Measurements from ENCODE around the gene FAR1.
"Not testable (repeated sequence)": the region's sequence is repeated elsewhere in the genome, so short reads cannot be mapped to it uniquely, and the experiment has no call there.

Gene FAR1, protein sequence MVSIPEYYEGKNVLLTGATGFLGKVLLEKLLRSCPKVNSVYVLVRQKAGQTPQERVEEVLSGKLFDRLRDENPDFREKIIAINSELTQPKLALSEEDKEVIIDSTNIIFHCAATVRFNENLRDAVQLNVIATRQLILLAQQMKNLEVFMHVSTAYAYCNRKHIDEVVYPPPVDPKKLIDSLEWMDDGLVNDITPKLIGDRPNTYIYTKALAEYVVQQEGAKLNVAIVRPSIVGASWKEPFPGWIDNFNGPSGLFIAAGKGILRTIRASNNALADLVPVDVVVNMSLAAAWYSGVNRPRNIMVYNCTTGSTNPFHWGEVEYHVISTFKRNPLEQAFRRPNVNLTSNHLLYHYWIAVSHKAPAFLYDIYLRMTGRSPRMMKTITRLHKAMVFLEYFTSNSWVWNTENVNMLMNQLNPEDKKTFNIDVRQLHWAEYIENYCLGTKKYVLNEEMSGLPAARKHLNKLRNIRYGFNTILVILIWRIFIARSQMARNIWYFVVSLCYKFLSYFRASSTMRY

DNA sequence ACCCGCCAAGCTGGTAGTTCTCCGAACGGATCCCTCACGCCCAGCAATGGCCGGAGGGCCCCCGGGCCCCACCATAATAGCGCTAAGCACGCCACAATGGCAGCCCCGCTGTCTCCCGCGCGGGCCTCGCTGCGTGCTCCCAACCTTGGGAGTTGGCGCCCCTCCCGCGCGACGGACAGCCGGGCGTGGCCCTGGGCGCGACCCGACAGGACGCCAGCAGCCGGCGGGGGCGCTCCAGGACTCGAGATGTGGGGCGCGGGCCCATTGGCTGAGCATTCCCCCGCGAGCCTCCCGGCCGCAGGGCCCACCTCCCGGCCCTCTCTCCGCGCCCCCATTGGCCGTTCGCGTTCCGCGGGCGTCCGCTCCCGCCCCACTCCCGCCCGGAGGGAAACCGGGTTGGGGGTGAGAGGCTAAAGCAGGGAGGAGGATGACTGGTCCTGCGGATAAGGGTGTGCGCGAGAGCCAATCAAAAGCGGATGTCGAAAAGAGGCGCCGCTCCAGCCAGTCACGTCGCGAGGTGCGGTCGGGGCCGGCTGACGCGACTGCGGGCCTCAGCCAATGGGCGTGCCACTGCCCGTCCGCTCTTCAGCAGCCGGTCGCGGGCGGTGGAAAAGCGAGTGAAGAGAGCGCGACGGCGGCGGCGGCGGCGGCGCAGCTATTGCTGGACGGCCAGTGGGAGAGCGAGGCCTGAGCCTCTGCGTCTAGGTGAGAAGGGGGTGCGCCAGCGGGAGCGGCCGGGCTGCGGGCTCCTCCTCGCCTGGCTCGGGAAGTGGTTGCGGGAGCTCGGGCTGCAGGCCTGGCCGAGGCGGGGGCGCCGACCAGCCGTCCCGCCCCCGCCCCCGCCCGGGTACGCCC lies at the start of gene FAR1:
FAR1 (plus strand) TSS at position 567 of the 855 bp plus-strand sequence. CDS start 26,098 bp downstream, outside the sequence.
- DNase-seq (ENCODE audit: low spot score), result peak; percentile 99

DNA sequence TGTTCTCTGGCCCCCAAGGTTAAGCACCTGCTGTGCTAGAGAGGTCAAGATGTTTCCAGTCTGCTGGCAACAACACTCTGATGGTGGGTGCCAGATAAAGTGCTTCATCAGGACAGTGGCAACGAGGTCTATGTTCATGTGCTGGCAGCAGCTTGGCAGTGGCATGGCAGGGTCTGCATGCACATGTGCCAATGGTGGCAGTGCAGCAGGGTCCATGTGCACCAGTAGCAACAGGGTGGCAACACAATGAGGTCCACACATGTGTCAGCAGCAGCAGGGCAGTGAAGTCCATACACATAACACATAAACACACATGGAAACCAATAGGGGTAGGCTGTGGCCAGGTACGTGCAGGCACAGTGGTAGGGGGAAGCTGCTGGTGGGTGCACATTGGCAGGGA lies 48.4 kb upstream of the FAR1 start:
- no peak for DNase-seq (ENCODE audit: low spot score)

- not testable (repeated sequence) for DNase-seq (ENCODE audit: low spot score)
Measured at GRCh38 chr11:13626818-13627217, 41.6 kb upstream of the FAR1 start.

- DNase-seq (ENCODE audit: low spot score), result not testable (repeated sequence)
Measured at GRCh38 chr11:13628634-13629033, 39.8 kb upstream of the FAR1 start.

GRCh38 chr11:13629779-13630178 lies 38.7 kb upstream of the FAR1 start:
- no peak for DNase-seq (ENCODE audit: low spot score)

DNA sequence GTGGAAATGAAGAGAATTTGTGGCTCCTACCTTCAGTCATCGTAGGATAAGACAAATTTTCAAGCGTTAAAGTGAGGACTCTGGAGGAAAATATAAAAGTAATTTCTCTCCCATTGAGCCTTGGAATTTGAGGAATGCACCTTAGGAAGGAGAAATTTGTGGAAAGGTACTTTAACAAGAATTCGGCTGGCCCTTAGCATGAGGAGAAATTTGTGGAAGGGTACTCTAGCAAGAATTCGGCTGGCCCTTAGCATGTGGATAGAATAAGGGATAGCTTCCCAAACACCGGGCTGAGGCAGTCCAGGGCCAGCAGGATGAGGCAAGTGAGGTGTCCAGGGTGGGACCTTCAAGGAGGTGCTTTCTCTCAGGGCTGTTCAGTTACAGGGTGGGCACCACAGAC lies 33.2 kb upstream of the FAR1 start:
- DNase-seq (ENCODE audit: low spot score), result no peak

GRCh38 chr11:13635804-13636203 lies 32.7 kb upstream of the FAR1 start:
- DNase-seq (ENCODE audit: low spot score), result no peak

- DNase-seq (ENCODE audit: low spot score), result no peak
Measured at GRCh38 chr11:13637125-13638069, 31.1 kb upstream of the FAR1 start.

DNA sequence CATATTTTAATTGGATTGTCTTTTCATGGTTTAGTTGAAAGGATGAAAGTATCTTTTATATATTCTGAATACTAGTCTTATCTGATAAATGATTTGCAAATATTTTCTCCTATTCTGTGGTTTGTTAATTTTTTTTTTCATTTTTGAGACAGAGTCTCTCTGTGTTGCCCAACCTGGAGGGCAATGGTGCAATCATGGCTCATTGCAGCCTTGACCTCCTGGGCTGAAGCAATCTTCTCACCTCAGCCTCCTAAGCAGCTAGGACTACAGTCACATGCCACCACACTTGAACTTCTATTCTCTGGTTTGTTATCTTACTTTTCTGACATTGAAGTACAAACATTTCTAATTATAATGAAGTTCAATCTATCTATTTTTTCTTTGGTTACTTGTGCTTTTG lies 30.0 kb upstream of the FAR1 start:
- DNase-seq (ENCODE audit: low spot score), result no peak

DNA sequence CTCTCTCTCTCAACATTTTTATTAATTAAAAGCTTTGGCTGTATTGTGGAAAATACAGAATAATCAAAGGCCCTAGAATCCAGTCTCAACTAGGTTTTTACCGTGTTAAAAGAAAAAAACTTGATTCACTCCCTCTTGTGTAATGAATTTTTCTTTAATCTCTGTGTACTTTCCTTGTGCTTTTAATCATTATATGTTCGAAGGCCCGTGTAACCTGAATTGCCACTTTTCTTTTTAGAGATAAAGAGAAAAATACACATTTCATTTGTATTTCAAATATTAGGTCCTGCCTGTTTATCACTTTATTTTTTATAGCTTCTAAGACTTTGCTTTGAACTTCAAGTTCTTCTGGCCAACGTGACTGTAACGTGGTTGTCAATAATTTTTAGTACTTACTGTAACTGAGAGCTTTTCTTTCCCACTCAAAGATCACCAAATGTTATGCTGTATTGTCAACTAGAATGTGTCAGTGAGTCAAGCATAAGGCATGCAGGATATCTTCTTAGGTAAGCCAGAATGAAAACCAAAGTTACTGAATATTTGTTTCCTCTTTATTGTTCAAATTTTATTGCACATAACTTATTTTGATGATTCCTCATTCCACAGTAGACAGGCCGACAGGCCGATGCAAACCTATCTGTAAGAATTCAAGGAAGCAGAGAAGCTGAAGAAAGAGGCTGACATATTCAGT lies 23.3 kb upstream of the FAR1 start:
- DNase-seq (ENCODE audit: low spot score), result peak; percentile 78

GRCh38 chr11:13647391-13647790 lies 21.1 kb upstream of the FAR1 start:
- no peak for DNase-seq (ENCODE audit: low spot score)

DNA sequence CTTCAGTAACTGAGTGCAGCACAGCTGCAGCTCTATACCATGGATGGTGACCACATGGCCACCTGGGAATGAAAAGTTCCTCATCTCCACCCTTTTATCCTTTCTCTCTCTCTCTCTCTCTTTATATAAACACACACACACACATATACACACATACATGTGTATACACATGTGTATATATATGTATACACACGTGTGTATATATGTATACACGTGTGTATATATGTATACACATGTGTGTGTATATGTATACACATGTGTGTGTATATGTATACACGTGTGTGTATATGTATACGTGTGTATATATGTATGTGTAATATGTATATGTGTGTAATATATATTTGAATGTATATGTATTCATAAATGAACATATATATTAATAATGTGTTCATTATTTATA lies 18.8 kb upstream of the FAR1 start:
- no peak for DNase-seq (ENCODE audit: low spot score)

DNA sequence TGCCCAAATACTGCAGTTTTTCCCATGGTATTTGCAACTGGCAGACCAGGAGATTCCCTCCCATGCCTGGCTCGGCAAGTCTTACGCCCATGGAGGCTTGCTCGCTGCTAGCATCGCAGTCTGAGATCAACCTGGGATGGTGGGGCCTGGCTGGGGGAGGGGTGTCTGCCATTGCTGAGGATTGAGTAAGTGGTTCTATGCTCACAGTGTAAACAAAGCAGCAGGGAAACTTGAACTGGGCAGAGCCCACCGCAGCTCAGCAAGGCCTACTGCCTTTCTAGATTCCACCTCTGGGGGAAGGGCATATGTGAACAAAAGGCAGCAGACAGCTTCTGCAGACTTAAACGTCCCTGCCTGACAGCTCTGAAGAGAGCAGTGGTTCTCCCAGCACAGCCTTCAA lies 17.0 kb upstream of the FAR1 start:
- not testable (repeated sequence) for DNase-seq (ENCODE audit: low spot score)

DNA sequence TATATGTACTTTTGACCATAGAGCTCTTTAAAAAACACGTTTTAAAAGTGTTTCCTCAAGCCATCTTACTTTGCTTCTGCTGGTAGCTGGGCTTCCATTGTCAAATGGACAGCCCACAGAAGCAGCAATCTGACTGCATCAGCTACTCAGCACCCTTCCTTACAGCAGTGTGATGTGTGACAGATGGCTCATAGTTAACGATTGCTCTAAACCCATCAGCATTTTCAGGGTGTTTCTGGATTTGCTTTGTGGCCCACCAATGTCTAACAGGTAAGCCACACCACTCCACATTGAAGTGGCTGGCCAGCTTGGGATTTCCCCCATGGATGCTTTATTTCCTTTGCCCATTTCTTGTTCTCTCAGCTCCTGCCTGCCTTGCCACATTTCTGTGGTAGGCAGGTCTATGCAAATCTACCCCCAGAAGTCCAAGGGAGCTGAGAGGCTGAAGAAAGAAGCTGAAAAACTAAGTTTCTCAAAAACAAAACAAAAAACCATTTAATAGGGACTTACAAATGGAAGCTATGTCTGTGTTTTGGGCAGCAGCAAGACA lies 7.3 kb upstream of the FAR1 start:
- DNase-seq (ENCODE audit: low spot score), result no peak

DNA sequence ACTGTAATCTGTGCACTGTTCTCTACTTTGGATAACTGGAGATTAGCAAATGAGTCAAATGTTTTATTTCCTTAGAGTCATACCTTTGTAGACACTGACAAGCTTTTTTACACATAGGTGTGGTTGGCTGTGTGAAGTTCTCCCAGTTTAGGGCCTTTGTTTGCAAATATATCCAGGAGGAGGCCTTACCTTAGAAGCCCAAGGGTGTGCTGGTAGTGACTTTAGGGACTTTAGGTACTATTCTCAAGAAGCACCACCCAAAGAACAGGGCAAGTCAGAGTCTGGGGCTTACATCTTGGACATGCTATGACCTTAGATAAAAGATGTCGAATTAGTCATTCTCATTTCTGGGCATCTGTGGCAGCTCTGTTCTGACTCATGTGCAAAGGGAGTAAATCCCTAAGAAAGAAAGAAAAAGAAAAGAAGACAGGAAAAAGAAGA lies 4.8 kb upstream of the FAR1 start:
- DNase-seq (ENCODE audit: low spot score), result peak; percentile 41

- DNase-seq (ENCODE audit: low spot score), result no peak
Measured at GRCh38 chr11:13664351-13664750, 4.1 kb upstream of the FAR1 start.

- no peak for DNase-seq (ENCODE audit: low spot score)
Measured at GRCh38 chr11:13666708-13667107, 1.8 kb upstream of the FAR1 start.

DNA sequence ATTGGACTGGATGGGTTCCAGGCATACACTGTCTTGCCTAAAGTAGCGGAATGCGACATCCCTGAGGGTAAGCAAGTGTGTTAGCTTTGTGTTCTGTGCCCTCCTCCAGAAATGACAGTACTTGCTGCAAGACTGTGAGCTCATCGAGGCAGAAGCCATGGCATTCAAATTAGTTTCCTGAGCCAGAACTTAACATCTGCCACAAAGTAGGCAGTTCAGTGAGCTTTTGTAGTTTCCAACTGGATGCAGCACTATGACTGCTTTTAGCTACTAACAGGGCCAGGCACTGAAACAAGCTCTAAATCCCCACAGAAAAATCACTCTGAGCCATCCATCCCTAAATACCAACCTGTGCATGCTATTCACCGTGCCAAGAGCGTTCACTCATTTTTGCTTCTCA lies 1.2 kb upstream of the FAR1 start:
- no peak for DNase-seq (ENCODE audit: low spot score)

- no peak for DNase-seq (ENCODE audit: low spot score)
Measured at GRCh38 chr11:13667795-13668101, 720 bp upstream of the FAR1 start.

DNA sequence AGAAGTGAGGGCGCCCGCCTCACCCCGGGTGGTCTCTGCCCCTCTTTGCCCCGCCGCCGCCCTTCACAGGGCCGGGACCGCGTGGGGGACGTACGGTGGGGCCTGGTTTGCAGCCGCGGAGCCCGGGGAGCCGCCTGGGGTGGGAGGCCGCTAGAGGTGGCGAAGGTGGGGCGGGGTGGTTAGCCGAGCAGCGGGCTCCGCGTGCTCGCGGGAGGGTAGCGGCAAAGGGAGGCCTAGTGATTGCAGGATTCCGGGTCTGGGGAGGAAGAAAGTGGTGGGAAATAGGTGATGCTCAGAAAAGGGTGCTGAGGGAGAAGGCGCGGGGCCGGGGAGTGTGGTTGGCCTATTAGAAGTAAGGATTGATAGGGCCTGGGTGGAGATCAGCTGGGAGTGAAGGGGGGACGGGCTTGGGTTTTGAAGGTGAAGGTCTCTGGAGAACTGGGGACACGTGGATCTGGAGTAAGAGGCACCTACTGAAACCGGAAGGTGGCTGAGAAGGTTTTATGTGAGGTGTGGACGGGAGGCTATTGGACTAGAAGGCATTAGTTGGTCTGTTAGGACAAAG lies 571 bp downstream of the FAR1 start:
- peak; percentile 48 for DNase-seq (ENCODE audit: low spot score)
